ENCODE measurements around the gene TMCC2. TPM values are rescaled to one million over a fixed set of nuclear protein-coding genes. Genes with fewer than 3 reads are reported as not detected.

TMCC2 gene
- total RNA-seq, 1 donor from 2014 or later, result 6.8 TPM

DNA sequence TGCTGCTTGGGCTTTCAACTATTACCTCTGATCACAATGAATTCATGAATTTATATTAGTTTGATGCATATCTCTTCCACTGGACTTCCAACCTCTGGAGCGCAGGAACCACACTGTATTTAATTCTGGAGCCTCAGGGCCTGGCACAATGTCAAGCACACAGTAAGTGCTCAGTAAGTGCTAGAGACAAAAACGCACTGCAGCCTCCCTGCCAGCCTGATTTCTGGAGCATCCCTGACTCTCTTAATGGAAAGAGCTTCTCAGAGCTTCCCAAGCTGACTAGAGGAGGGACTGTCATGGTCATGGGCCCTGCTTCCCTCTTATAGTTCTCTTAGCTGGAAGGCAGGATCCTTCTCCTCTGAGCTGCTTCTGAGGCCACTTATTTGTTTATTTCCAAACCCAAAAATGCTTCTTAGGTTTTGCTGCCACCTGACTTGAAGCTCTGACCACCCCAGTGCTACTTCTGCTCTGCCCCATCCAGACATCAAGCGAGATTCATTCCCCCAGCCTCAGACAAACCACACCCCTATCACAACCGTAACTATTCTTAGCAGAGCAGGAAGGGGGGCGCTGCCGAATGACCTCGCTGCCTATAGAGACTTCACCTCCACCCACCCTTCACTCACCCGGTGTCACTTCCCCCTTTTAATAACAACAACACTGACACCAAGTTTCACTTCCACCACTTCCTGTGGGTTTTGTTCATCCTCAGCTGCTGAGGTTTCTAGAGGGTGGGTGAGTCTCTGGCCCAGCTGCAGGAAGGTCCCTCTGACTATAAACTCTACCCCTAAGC is 60.2 kb downstream of the TMCC2 start:
- H3K4me3 Mint-ChIP-seq, result no peak overlapping the region
- H3K4me1 Mint-ChIP-seq, result peaks cover 15% of the 10 kb centered on the region

DNA sequence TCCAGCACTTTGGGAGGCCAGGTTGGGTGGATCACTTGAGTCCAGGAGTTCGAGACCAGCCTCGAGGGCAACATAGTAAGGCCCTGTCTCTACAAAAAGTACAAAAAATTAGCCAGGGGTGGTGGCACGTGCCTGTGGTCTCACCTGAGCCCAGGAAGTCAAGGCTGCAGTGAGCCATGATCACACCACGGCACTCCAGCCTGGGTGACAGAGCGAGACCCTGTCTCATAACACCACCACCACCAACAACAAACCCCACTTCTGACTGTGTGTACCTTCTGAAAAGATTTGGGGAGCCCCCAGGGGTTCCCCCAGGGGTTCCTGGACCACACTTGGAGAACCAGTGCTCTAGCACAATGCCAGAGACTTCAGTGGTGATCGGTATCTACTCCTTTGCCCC is 63.9 kb downstream of the TMCC2 start:
- Mint-ChIP-seq H3K4me3 (no peak overlapping the region), H3K27me3 (ENCODE audit: low read depth) (no peaks in the 10 kb centered on the region), H3K36me3 (no peaks in the 10 kb centered on the region), H3K9me3 (no peaks in the 10 kb centered on the region), H3K27ac (no peak overlapping the region), H3K4me1 (peaks cover 25% of the 10 kb centered on the region)
- no peak for DNase-seq (ENCODE audit: low spot score in 2 of 2, unreplicated experiment in 2 of 2)
- TF ChIP-seq, protein P1, sequence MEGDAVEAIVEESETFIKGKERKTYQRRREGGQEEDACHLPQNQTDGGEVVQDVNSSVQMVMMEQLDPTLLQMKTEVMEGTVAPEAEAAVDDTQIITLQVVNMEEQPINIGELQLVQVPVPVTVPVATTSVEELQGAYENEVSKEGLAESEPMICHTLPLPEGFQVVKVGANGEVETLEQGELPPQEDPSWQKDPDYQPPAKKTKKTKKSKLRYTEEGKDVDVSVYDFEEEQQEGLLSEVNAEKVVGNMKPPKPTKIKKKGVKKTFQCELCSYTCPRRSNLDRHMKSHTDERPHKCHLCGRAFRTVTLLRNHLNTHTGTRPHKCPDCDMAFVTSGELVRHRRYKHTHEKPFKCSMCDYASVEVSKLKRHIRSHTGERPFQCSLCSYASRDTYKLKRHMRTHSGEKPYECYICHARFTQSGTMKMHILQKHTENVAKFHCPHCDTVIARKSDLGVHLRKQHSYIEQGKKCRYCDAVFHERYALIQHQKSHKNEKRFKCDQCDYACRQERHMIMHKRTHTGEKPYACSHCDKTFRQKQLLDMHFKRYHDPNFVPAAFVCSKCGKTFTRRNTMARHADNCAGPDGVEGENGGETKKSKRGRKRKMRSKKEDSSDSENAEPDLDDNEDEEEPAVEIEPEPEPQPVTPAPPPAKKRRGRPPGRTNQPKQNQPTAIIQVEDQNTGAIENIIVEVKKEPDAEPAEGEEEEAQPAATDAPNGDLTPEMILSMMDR (IDR thresholded peaks at IDR 0.05; ENCODE audit: unreplicated experiment), result no peak

More for the DNA sequence above, 60.2 kb downstream of the TMCC2 start:
- Mint-ChIP-seq H3K9me3 (no peaks in the 10 kb centered on the region), H3K27ac (peak overlapping the region; percentile 47), H3K36me3 (no peaks in the 10 kb centered on the region), H3K27me3 (ENCODE audit: low read depth) (no peaks in the 10 kb centered on the region)
- DNase-seq (ENCODE audit: low spot score in 2 of 2, unreplicated experiment in 2 of 2), result no peak
- TF ChIP-seq, protein P1 (IDR thresholded peaks at IDR 0.05; ENCODE audit: unreplicated experiment), result no peak

DNA sequence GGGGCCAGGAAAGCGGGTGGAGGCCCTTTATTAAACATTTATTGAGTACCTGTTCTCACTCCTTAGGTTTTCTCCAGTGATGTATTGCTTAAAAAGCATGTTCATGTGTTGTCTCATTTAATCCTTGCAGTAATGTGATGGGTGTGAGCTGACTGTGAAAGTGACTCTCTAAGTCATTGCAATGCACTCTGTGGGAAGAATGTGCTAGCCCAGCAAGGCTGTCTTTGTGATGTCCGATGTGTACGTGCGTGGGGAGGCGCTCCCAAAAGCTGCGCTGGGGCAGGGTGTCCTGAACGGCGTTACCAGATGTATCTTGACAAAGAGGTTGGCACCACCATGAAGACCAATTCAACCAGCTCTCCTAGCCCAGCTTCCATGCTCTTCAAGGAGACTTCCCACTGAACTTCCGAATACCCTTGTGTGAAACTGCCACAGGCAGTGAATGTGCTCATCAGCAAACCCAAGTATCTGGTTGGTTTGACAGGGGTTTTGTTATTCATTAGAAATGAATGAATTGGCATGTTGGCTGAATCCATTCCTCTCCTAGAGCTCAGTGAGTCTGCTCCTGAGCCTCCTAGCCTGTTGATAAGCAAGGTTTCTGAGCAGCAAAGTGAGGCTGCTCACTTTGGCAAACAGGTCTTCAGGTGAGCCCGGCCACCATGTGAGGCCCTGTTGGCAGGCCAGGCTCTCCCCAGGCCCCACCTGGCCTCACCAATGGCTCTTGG is 65.8 kb downstream of the TMCC2 start:
- no peak overlapping the region for H3K4me3 Mint-ChIP-seq
- no peaks in the 10 kb centered on the region for H3K27me3 Mint-ChIP-seq (ENCODE audit: low read depth)
- H3K9me3 Mint-ChIP-seq, result no peaks in the 10 kb centered on the region
- TF ChIP-seq, protein P1 (IDR thresholded peaks at IDR 0.05; ENCODE audit: unreplicated experiment), result no peak
- H3K36me3 Mint-ChIP-seq, result no peaks in the 10 kb centered on the region
- H3K4me1 Mint-ChIP-seq, result peaks cover 33% of the 10 kb centered on the region
- peak overlapping the region; percentile 97 for H3K27ac Mint-ChIP-seq
- no peak for DNase-seq (ENCODE audit: low spot score in 2 of 2, unreplicated experiment in 2 of 2)

DNA sequence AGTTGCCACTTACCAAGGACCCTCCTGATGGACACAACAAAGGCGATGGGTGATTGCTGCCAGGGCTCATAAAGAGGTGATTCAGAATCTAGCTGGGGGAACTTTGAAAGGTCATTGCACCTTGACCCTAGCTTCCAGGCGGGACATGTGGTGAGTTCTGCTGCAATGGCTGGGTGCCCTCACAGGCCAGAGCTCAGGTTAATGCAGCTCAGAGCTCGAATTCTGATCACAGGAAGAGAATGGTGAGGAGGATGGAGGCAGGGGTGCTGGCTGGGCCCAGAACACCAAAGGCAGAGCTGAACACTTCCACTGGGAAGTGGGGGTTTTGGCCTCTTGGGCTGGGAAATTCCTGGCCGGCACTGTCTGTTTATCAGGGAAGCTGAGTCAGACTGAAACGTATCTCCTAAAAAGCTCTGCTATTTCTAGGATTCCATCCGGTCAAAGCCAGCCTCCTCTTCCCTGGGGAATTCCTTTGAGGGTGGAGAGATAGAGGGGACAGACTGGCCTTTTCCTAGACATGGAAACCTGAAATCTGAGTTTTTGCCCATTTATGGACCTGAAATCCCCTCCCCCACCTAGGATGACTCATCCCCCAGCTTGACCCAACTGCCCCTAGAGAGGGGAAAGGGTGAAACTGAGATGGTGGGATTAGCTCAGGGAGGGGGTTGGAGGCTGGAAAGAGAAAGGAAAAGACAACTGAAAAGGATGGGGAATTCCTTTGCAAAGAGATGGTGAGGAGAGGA is 66.6 kb downstream of the TMCC2 start:
- TF ChIP-seq, protein P1 (IDR thresholded peaks at IDR 0.05; ENCODE audit: unreplicated experiment), result no peak
- Mint-ChIP-seq H3K9me3 (no peaks in the 10 kb centered on the region), H3K27me3 (ENCODE audit: low read depth) (no peaks in the 10 kb centered on the region), H3K36me3 (no peaks in the 10 kb centered on the region), H3K27ac (peak overlapping the region; percentile 97), H3K4me1 (peaks cover 38% of the 10 kb centered on the region), H3K4me3 (no peak overlapping the region)
- no peak for DNase-seq (ENCODE audit: low spot score in 2 of 2, unreplicated experiment in 2 of 2)

DNA sequence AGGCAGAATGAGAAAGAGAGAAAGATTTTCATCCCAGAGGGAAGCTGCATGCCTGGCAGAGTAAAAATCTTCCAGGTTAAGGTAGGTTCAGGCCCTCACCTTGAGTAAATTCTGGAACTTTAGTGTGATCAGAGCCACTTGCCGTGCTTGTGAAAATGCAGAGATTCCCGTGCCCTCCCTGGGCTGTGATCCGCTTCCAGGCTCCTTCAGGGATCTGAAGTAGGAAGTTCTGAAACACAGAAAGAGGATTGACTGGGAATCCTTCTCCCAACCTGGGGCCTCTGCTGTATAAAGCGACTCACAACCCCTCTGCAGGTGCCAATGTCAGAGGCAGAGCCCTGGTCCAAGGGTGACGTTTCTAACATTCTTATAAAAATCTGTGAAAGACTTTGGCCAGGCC is 67.2 kb downstream of the TMCC2 start:
- DNase-seq (ENCODE audit: low spot score in 2 of 2, unreplicated experiment in 2 of 2), result no peak
- H3K4me1 Mint-ChIP-seq, result peaks cover 42% of the 10 kb centered on the region
- no peak overlapping the region for H3K4me3 Mint-ChIP-seq
- H3K27ac Mint-ChIP-seq, result peak overlapping the region; percentile 97
- no peaks in the 10 kb centered on the region for H3K9me3 Mint-ChIP-seq
- TF ChIP-seq, protein P1 (IDR thresholded peaks at IDR 0.05; ENCODE audit: unreplicated experiment), result no peak
- H3K27me3 Mint-ChIP-seq (ENCODE audit: low read depth), result no peaks in the 10 kb centered on the region
- H3K36me3 Mint-ChIP-seq, result no peaks in the 10 kb centered on the region
